GM12864 (cell line): Measurements from ENCODE around the gene GCGR.

ENCODE experiments used
- DNase-seq: peaks from one replicate; pipeline ENCODE4 v3.0.0-alpha.2; 2011; ENCODE audit warnings: low read depth
- H3K4me3 ChIP-seq: 2 replicates; pipeline ENCODE4 v1.5.1; 2011; ENCODE audit warnings: mild to moderate bottlenecking, low read depth, low read length, control low read depth
- TF ChIP-seq, protein P1 (sequence below): IDR thresholded peaks from 2 replicates; pipeline ENCODE4 v1.5.1; 2011; ENCODE audit warnings: low read depth, mild to moderate bottlenecking, moderate library complexity, low read length, control low read depth, inconsistent platforms; ENCODE audit errors: missing control alignments

The GCGR gene

GRCh38 chr17:81860756-81861568 lies 57.0 kb downstream of the GCGR start:
- DNase-seq: peak; percentile 100
- TF ChIP-seq, protein P1, sequence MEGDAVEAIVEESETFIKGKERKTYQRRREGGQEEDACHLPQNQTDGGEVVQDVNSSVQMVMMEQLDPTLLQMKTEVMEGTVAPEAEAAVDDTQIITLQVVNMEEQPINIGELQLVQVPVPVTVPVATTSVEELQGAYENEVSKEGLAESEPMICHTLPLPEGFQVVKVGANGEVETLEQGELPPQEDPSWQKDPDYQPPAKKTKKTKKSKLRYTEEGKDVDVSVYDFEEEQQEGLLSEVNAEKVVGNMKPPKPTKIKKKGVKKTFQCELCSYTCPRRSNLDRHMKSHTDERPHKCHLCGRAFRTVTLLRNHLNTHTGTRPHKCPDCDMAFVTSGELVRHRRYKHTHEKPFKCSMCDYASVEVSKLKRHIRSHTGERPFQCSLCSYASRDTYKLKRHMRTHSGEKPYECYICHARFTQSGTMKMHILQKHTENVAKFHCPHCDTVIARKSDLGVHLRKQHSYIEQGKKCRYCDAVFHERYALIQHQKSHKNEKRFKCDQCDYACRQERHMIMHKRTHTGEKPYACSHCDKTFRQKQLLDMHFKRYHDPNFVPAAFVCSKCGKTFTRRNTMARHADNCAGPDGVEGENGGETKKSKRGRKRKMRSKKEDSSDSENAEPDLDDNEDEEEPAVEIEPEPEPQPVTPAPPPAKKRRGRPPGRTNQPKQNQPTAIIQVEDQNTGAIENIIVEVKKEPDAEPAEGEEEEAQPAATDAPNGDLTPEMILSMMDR: no peak
- peak overlapping the region; percentile 87 for H3K4me3 ChIP-seq

DNA sequence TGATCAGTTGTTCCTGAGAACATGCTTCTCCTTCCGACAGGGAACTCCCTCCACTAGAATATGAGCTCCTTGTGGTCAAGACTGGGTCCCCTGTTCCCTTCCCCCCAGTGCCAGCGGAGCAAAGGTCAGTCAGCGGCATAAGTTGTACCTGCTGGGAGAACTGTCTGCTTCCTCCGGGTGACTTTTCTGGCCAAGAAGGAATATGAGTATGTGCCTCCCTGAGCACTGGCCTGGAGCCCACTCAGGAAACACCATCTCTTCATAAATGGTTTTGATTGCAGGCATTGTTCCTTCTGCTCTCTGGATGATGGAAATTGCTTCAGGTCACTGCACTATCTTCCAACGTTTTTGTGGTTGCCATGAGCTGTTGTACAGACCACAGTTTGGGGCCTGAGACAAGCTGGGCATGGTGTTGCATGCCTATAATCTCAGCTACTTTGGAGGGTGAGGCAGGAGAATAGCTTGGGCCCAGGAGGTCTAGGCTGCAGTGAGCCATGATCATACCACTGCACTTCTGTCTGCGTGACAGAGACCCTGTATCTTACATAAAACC lies 59.2 kb downstream of the GCGR start:
- H3K4me3 ChIP-seq: no peak overlapping the region; the same call in 1 of the 2 replicates
- TF ChIP-seq, protein P1: no peak
- DNase-seq: no peak
